Heart right ventricle (tissue), 16 donors: ENCODE data around the gene PRXL2A. TPM values are rescaled to one million over a fixed set of nuclear protein-coding genes. Genes with fewer than 3 reads are reported as not detected.

Experiments
- ATAC-seq, 8 donors: fragments of 200-7000 bp; cut with Tn5 transposase; one replicate each; pipeline ENCODE4 v1.9.1; 2020; ENCODE audit warnings: mild to moderate bottlenecking in 8 of 8, moderate library complexity in 8 of 8, moderate number of reproducible peaks in 1 of 8
- DNase-seq, 2 donors: peaks; one replicate each; pipeline ENCODE4 v3.0.0-alpha.2; 2020
- H3K27ac ChIP-seq, 10 donors: fragments of 200-600 bp; sonication (generic) in 2 of 10; one replicate each; pipeline versions ENCODE4 v1.5.0 to v1.8.0; 2020 to 2022; ENCODE audit warnings: mild to moderate bottlenecking in 3 of 10
- H3K27me3 ChIP-seq, 7 donors: fragments of 200-600 bp; one replicate each; pipeline ENCODE4 v1.8.0; 2021 to 2022; ENCODE audit warnings: mild to moderate bottlenecking in 2 of 7
- H3K36me3 ChIP-seq, 9 donors: fragments of 200-600 bp; sonication (generic) in 1 of 9; one replicate each; pipeline versions ENCODE4 v1.5.0 to v1.8.0; 2020 to 2022; ENCODE audit warnings: mild to moderate bottlenecking in 2 of 9
- H3K4me1 ChIP-seq, 9 donors: fragments of 200-600 bp; sonication (generic) in 1 of 9; one replicate each; pipeline versions ENCODE4 v1.5.0 to v1.8.0; 2020 to 2022; ENCODE audit warnings: mild to moderate bottlenecking in 4 of 9
- H3K4me3 ChIP-seq, 10 donors: fragments of 200-600 bp; sonication (generic) in 2 of 10; one replicate each; pipeline versions ENCODE4 v1.5.0 to v1.8.0; 2020 to 2022; ENCODE audit warnings: mild to moderate bottlenecking in 7 of 10, moderate library complexity in 2 of 10
- H3K9me3 ChIP-seq, 11 donors: fragments of 200-600 bp in 10 of 11; sonication (generic) in 2 of 11; one replicate each; pipeline versions ENCODE4 v1.5.0 to v1.8.0; 2013 to 2022; ENCODE audit warnings: mild to moderate bottlenecking in 2 of 11, control low read depth in 1 of 11, moderate library complexity in 1 of 11
- CTCF ChIP-seq, 9 donors: fragments of 200-600 bp; sonication (generic) in 2 of 9; IDR thresholded peaks; one replicate each; pipeline versions ENCODE4 v1.5.0 to v1.8.0; 2021 to 2022; ENCODE audit warnings: antibody characterized with exemption in 9 of 9, mild to moderate bottlenecking in 5 of 9, moderate library complexity in 1 of 9
- WGBS, 2 donors: extraction: QIAGEN DNeasy Blood & Tissue Kit; methylation state at CpG; one replicate each; pipeline ENCODE4 v1.1.7; 2013; ENCODE audit warnings: inconsistent platforms in 1 of 2; 5-methylcytosine and 5-hydroxymethylcytosine counted together
- intact Hi-C, 10 donors: fragments of 100-400 bp; cut with DNase I; formaldehyde crosslinking; loops; one replicate each; pipeline versions ENCODE4 v1.11.1 to v1.14.2; 2022
- polyA plus RNA-seq, 2 donors: library from polyadenylated mRNA; stranded (reverse); fragments of 200-250 nt; gene quantifications; one replicate each; pipeline ENCODE4 v1.2.3, GENCODE V29; 2013
- total RNA-seq, 10 donors: library from RNA; stranded (reverse); fragmentation: NEBNext Ultra II Directional in 3 of 10; extraction: Animal tissue kit (Norgen Biotek cat#: 25700) in 3 of 10; gene quantifications; one replicate each; pipeline versions ENCODE4 v1.2.1 to v1.2.4, GENCODE V29; 2021 to 2023
- donor health status: Arrhythmogenic right ventricular cardiomyopathy.
- donor health status: ischemic (EF 13 %, LVEDD 7.1; RV severe dilation, severe dysfunction).
- donor health status: healthy with polysubstance abuse.
- donor health status: DM: no; HTN: yes; CAD: no.
- donor health status: DM: no; HTN: no; CAD: no.
- donor health status: ischemic (EF 25% LVEDD 6.9; RV normal size, moderate dysfunction).
- donor health status: ischemic (EF 25% LVEDD 5.7; RV mildly dilated, moderate dysfunction).
- donor health status: healthy.
- donor health status: DM: yes; HTN: yes; CAD: no.
- donor health status: Ischemic cardiomyopathy.
- donor health status: ischemic (EF 35%, LVEDD 5.7; RV mildly dilated, moderate dysfunction).
- donor health status: nonischemic (EF 11% LVEDD 7.7; RV severe dilation, severe dysfunction).
- donor health status: DM: yes; HTN: yes; CAD: no.
- donor health status: PGD.
- donor health status: ischemic (EF 29% LVEDD 5.4; RV normal size, mild dysfunction).
- donor health status: nonischemic (EF 23%, LVEDD 6.1; RV moderate dilation, normal function).

The PRXL2A gene
- total and polyA plus RNA-seq, 12 donors, result 46.0 to 135 (median 81.4) TPM

- peak overlapping the region in 1 of 10 donors; percentile 28 for H3K27ac ChIP-seq
- no peak for TF ChIP-seq CTCF (IDR thresholded peaks at IDR 0.05)
- 80 to 85% methylated on average over 3 of the region's 3 CpGs for WGBS, 2 donors
- H3K9me3 ChIP-seq, result no peaks in the 10 kb centered on the region
- intact Hi-C loops, result loop anchor here in 9 of 10 donors (2.0 to 10.0 kb wide), 12 partner anchors 56 to 484 kb away; no protein-coding TSS in a partner anchor
- ATAC-seq (no peak), DNase-seq (no peak)
- no peaks in the 10 kb centered on the region for H3K36me3 ChIP-seq
- H3K27me3 ChIP-seq, result no peaks in the 10 kb centered on the region
- H3K4me3 ChIP-seq, result no peak overlapping the region
- peaks cover 0 to 30% (median 14%) of the 10 kb centered on the region in 9 donors for H3K4me1 ChIP-seq
These were observed 34.5 kb downstream of the PRXL2A start for GRCh38 chr10:80442879-80443278.

- no peaks in the 10 kb centered on the region for H3K36me3 ChIP-seq
- H3K4me1 ChIP-seq, result peaks cover 0 to 30% (median 14%) of the 10 kb centered on the region in 9 donors
- ATAC-seq (peak; percentile 41 to 81 (median 70)), DNase-seq (peak in 1 of 2 donors; percentile 21)
- peak overlapping the region in 3 of 10 donors; percentile 15 to 51 (median 31) for H3K27ac ChIP-seq
- 61 to 66% methylated on average over 6 of the region's 6 CpGs for WGBS, 2 donors
- peak in 8 of 9 donors; percentile 25 to 62 (median 44) for TF ChIP-seq CTCF (IDR thresholded peaks at IDR 0.05)
- intact Hi-C loops, result loop anchor here in 9 of 10 donors (2.0 to 10.0 kb wide), 12 partner anchors 56 to 484 kb away; no protein-coding TSS in a partner anchor
- H3K4me3 ChIP-seq, result no peak overlapping the region
- H3K9me3 ChIP-seq, result no peaks in the 10 kb centered on the region
- H3K27me3 ChIP-seq, result no peaks in the 10 kb centered on the region
These were observed 35.2 kb downstream of the PRXL2A start for GRCh38 chr10:80443531-80443974.

- no peaks in the 10 kb centered on the region for H3K27me3 ChIP-seq
- TF ChIP-seq CTCF (IDR thresholded peaks at IDR 0.05), result no peak
- peaks cover 0 to 32% (median 14%) of the 10 kb centered on the region in 9 donors for H3K4me1 ChIP-seq
- DNase-seq (no peak), ATAC-seq (peak in 3 of 8 donors; percentile 4 to 15 (median 10))
- no peak overlapping the region for H3K4me3 ChIP-seq
- H3K27ac ChIP-seq, result peak overlapping the region in 3 of 10 donors; percentile 21 to 51 (median 51)
- H3K36me3 ChIP-seq, result no peaks in the 10 kb centered on the region
- no peaks in the 10 kb centered on the region for H3K9me3 ChIP-seq
- WGBS, 2 donors, result 62 to 73% methylated on average over 2 of the region's 2 CpGs
- intact Hi-C loops, result loop anchor here in 9 of 10 donors (1.0 to 10.0 kb wide), 16 partner anchors 57 to 483 kb away; no protein-coding TSS in a partner anchor
These were observed 35.8 kb downstream of the PRXL2A start for GRCh38 chr10:80444124-80444523.

- no peaks in the 10 kb centered on the region for H3K27me3 ChIP-seq
- H3K36me3 ChIP-seq, result no peaks in the 10 kb centered on the region
- 22 to 23% methylated on average over 11 of the region's 11 CpGs for WGBS, 2 donors
- ATAC-seq (peak; percentile 90 to 97 (median 93)), DNase-seq (peak; percentile 57 to 78)
- peak; percentile 63 to 94 (median 76) for TF ChIP-seq CTCF (IDR thresholded peaks at IDR 0.05)
- no peaks in the 10 kb centered on the region for H3K9me3 ChIP-seq
- no peak overlapping the region for H3K4me3 ChIP-seq
- intact Hi-C loops, result loop anchor here (1.0 to 10.0 kb wide), 18 partner anchors 57 to 483 kb away; no protein-coding TSS in a partner anchor
- H3K27ac ChIP-seq, result peak overlapping the region in 3 of 10 donors; percentile 21 to 51 (median 51)
- peaks cover 0 to 37% (median 14%) of the 10 kb centered on the region in 9 donors for H3K4me1 ChIP-seq
These were observed 36.4 kb downstream of the PRXL2A start for GRCh38 chr10:80444646-80445319.
